ENCODE data around the gene FBXO36.

The FBXO36 gene

DNA sequence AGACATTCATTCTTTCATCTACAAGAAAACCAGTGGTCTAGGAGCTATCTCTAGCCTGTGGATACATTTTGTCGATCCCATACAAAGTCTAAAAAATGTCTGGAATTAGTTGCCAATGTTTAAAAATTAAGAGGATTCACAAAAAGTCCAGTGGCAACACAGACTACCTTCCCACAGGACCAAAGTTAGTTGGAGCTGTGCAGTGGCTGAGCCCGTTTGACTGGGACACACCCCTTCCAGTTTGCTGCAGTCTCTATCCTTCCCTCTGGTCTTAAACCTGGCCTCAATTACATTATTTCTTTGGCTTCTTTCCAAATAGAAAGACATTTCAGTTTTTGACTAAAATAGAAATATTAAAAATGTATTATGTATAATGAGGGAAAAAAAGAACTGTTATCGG lies 127.8 kb downstream of the FBXO36 start:
- DNase-seq (ENCODE audit: low read depth), result no peak

- no peak for DNase-seq (ENCODE audit: low read depth)
Measured at GRCh38 chr2:230052299-230052698, 130.0 kb downstream of the FBXO36 start.

- no peak for DNase-seq (ENCODE audit: low read depth)
Measured at GRCh38 chr2:230053753-230054478, 131.6 kb downstream of the FBXO36 start.

GRCh38 chr2:230060672-230061293 lies 138.5 kb downstream of the FBXO36 start:
- no peak for DNase-seq (ENCODE audit: low read depth)
